H7 (cell line): Measurements from ENCODE around the gene SCFD1. TPM values are rescaled to one million over a fixed set of nuclear protein-coding genes. Genes with fewer than 3 reads are reported as not detected.
A peak's percentile ranks its signal among the peaks of the same experiment; 100 is the strongest.
"Not testable (repeated sequence)": the region's sequence is repeated elsewhere in the genome, so short reads cannot be mapped to it uniquely, and the experiment has no call there.

Source experiments
- DNase-seq: peaks from one replicate; pipeline ENCODE4 v3.0.0; 2012
- H3K27me3 ChIP-seq: 2 replicates; pipeline ENCODE4 v1.6.0; 2011; ENCODE audit warnings: mild to moderate bottlenecking, low read length; ENCODE audit not compliant: control insufficient read depth, insufficient read depth
- H3K36me3 ChIP-seq: replicated peaks from 2 replicates; pipeline ENCODE4 v1.5.1; 2011; ENCODE audit warnings: low read length; ENCODE audit not compliant: control insufficient read depth, insufficient read depth
- H3K4me3 ChIP-seq: 2 replicates; pipeline ENCODE4 v1.5.1; 2011; ENCODE audit warnings: low read depth, mild to moderate bottlenecking, control low read depth, low read length, moderate library complexity; ENCODE audit not compliant: insufficient read depth
- total RNA-seq: library from RNA; depleted of rRNA; stranded (reverse); fragments of >200 nt; shearing (Covaris generic); gene quantifications from 2 replicates; pipeline ENCODE4 v1.2.3, GENCODE V29; 2014

SCFD1 gene
- total RNA-seq, 1 experiment from 2014 or later: 84.5 TPM

- no peak for DNase-seq
- Histone ChIP-seq H3K27me3 (no peaks in the 10 kb centered on the region), H3K36me3 (peaks cover 4% of the 10 kb centered on the region), H3K4me3 (no peak overlapping the region)
These were observed 8.1 kb downstream of the SCFD1 start for GRCh38 chr14:30630248-30630647.

GRCh38 chr14:30632730-30633129, 10.6 kb downstream of the SCFD1 start:
- no peak for DNase-seq
- Histone ChIP-seq H3K36me3 (peaks cover 4% of the 10 kb centered on the region), H3K4me3 (no peak overlapping the region), H3K27me3 (no peaks in the 10 kb centered on the region)

GRCh38 chr14:30638926-30639325, 16.8 kb downstream of the SCFD1 start:
- Histone ChIP-seq H3K27me3 (no peaks in the 10 kb centered on the region), H3K36me3 (peaks cover 4% of the 10 kb centered on the region), H3K4me3 (no peak overlapping the region)
- DNase-seq: no peak

GRCh38 chr14:30641207-30641606, 19.1 kb downstream of the SCFD1 start:
- H3K27me3 ChIP-seq: no peaks in the 10 kb centered on the region
- H3K4me3 ChIP-seq: no peak overlapping the region
- H3K36me3 ChIP-seq: peaks cover 3% of the 10 kb centered on the region
- DNase-seq: no peak

- not testable (repeated sequence) for H3K4me3 ChIP-seq, DNase-seq, H3K27me3 ChIP-seq, H3K36me3 ChIP-seq
These were observed 22.3 kb downstream of the SCFD1 start for GRCh38 chr14:30644462-30644861.

GRCh38 chr14:30645600-30645999, 23.5 kb downstream of the SCFD1 start:
- no peak overlapping the region for H3K4me3 ChIP-seq
- DNase-seq: no peak
- peaks cover 3% of the 10 kb centered on the region for H3K36me3 ChIP-seq
- H3K27me3 ChIP-seq: no peaks in the 10 kb centered on the region

- H3K27me3 ChIP-seq: no peaks in the 10 kb centered on the region
- H3K36me3 ChIP-seq: peaks cover 11% of the 10 kb centered on the region
- no peak for DNase-seq
- no peak overlapping the region for H3K4me3 ChIP-seq
These were observed 26.4 kb downstream of the SCFD1 start for GRCh38 chr14:30648471-30648870.

GRCh38 chr14:30651937-30652336, 29.8 kb downstream of the SCFD1 start:
- DNase-seq: no peak
- Histone ChIP-seq H3K36me3 (peaks cover 11% of the 10 kb centered on the region), H3K27me3 (no peaks in the 10 kb centered on the region), H3K4me3 (no peak overlapping the region)

- no peaks in the 10 kb centered on the region for H3K27me3 ChIP-seq
- H3K4me3 ChIP-seq: no peak overlapping the region
- H3K36me3 ChIP-seq: peaks cover 12% of the 10 kb centered on the region
- no peak for DNase-seq
These were observed 33.0 kb downstream of the SCFD1 start for GRCh38 chr14:30655124-30655523.

- Histone ChIP-seq H3K4me3 (no peak overlapping the region), H3K27me3 (no peaks in the 10 kb centered on the region), H3K36me3 (peaks cover 12% of the 10 kb centered on the region)
- no peak for DNase-seq
These were observed 33.5 kb downstream of the SCFD1 start for GRCh38 chr14:30655658-30656057.

- H3K4me3 ChIP-seq: no peak overlapping the region
- peak; percentile 13 for DNase-seq
- peaks cover 12% of the 10 kb centered on the region for H3K36me3 ChIP-seq
- H3K27me3 ChIP-seq: no peaks in the 10 kb centered on the region
These were observed 34.1 kb downstream of the SCFD1 start for GRCh38 chr14:30656190-30656632.

- Histone ChIP-seq H3K4me3 (no peak overlapping the region), H3K36me3 (peaks cover 7% of the 10 kb centered on the region), H3K27me3 (no peaks in the 10 kb centered on the region)
- no peak for DNase-seq
These were observed 34.9 kb downstream of the SCFD1 start for GRCh38 chr14:30657050-30657449.

- Histone ChIP-seq H3K27me3 (no peaks in the 10 kb centered on the region), H3K4me3 (no peak overlapping the region), H3K36me3 (peaks cover 6% of the 10 kb centered on the region)
- DNase-seq: no peak
These were observed 35.6 kb downstream of the SCFD1 start for GRCh38 chr14:30657606-30658163.

GRCh38 chr14:30658645-30659044, 36.5 kb downstream of the SCFD1 start:
- no peak for DNase-seq
- peaks cover 2% of the 10 kb centered on the region; the same call in 1 of the 2 replicates for H3K36me3 ChIP-seq
- no peaks in the 10 kb centered on the region for H3K27me3 ChIP-seq
- no peak overlapping the region for H3K4me3 ChIP-seq

GRCh38 chr14:30669594-30669993, 47.5 kb downstream of the SCFD1 start:
- no peak for DNase-seq
- Histone ChIP-seq H3K36me3 (no peaks in the 10 kb centered on the region; the same call in 1 of the 2 replicates), H3K27me3 (no peaks in the 10 kb centered on the region), H3K4me3 (no peak overlapping the region)

- H3K4me3 ChIP-seq: no peak overlapping the region
- no peak for DNase-seq
- no peaks in the 10 kb centered on the region for H3K27me3 ChIP-seq
- H3K36me3 ChIP-seq: no peaks in the 10 kb centered on the region; the same call in 1 of the 2 replicates
These were observed 51.0 kb downstream of the SCFD1 start for GRCh38 chr14:30673071-30673470.
